Fibroblast of lung (primary cell): ENCODE data around the gene KRT4. TPM values are rescaled to one million over a fixed set of nuclear protein-coding genes. Genes with fewer than 3 reads are reported as not detected.

Experiments used
- DNase-seq, 2 donors: peaks; one replicate each; pipeline versions ENCODE4 v3.0.0 to v3.0.0-alpha.2; 2010; ENCODE audit warnings: low read depth in 2 of 2
- H2AFZ ChIP-seq: 2 replicates; pipeline ENCODE4 v1.5.1; 2012; ENCODE audit warnings: low read length, control low read depth, inconsistent platforms
- H3K27ac ChIP-seq: 2 replicates; pipeline ENCODE4 v1.5.1; 2011; ENCODE audit warnings: low read length, control low read depth; ENCODE audit not compliant: insufficient read depth
- H3K27me3 ChIP-seq: 2 replicates; pipeline ENCODE4 v1.5.1; 2011; ENCODE audit warnings: mild to moderate bottlenecking, low read length; ENCODE audit not compliant: control insufficient read depth, insufficient read depth
- H3K36me3 ChIP-seq: 2 replicates; pipeline ENCODE4 v1.5.1; 2011; ENCODE audit warnings: low read length; ENCODE audit not compliant: control insufficient read depth, insufficient read depth
- H3K4me1 ChIP-seq: 2 replicates; pipeline ENCODE4 v1.5.1; 2011; ENCODE audit warnings: low read length; ENCODE audit not compliant: control insufficient read depth, insufficient read depth; ENCODE audit errors: extremely low read depth
- H3K4me2 ChIP-seq: 2 replicates; pipeline ENCODE4 v1.5.1; 2011; ENCODE audit warnings: low read length, control low read depth; ENCODE audit not compliant: insufficient read depth; ENCODE audit errors: extremely low read depth
- H3K4me3 ChIP-seq, 4 experiments: fragments of 200-600 bp in 1 of 4; sonication (generic) in 1 of 4; replicated peaks in 1 of 4; 2 replicates each; pipeline ENCODE4 v1.5.1; 2011 to 2016; ENCODE audit warnings: low read length in 4 of 4, low read depth in 3 of 4, mild to moderate bottlenecking in 3 of 4, control low read depth in 2 of 4, inconsistent platforms in 1 of 4, mixed read lengths in 1 of 4; ENCODE audit not compliant: insufficient read depth in 1 of 4; ENCODE audit errors: control extremely low read depth in 1 of 4
- H3K79me2 ChIP-seq: 2 replicates; pipeline ENCODE4 v1.5.1; 2012; ENCODE audit warnings: mild to moderate bottlenecking, low read length, inconsistent platforms; ENCODE audit not compliant: control insufficient read depth, insufficient read depth
- H3K9ac ChIP-seq: 2 replicates; pipeline ENCODE4 v1.5.1; 2011; ENCODE audit warnings: mild to moderate bottlenecking, low read length, control low read depth; ENCODE audit not compliant: insufficient read depth
- H3K9me3 ChIP-seq: 2 replicates; pipeline ENCODE4 v1.5.1; 2012; ENCODE audit warnings: low read depth, low read length; ENCODE audit not compliant: control insufficient read depth, insufficient read depth
- H4K20me1 ChIP-seq: 2 replicates; pipeline ENCODE4 v1.5.1; 2011; ENCODE audit warnings: low read length; ENCODE audit not compliant: control insufficient read depth, insufficient read depth; ENCODE audit errors: extremely low read depth
- EZH2 ChIP-seq: IDR thresholded peaks from 2 replicates; pipeline ENCODE4 v1.5.1; 2012; ENCODE audit warnings: low read length, control low read depth, mild to moderate bottlenecking; ENCODE audit errors: missing control alignments
- polyA plus RNA-seq, 2 donors: library from polyadenylated mRNA; depleted of rRNA in 1 of 2; stranded (reverse) in 1 of 2; unstranded in 1 of 2; fragments of >200 nt; gene quantifications; 2 replicates each; pipeline ENCODE4 v1.2.1, GENCODE V29; 2011 to 2012; ENCODE audit warnings: missing spikeins in 1 of 2
- total RNA-seq: library from RNA; depleted of rRNA; stranded (reverse); fragments of >200 nt; gene quantifications from 2 replicates; pipeline ENCODE4 v1.2.1, GENCODE V29; 2014
- TF ChIP-seq, protein P1 (sequence below), 2 donors: IDR thresholded peaks in 1 of 2; conservative IDR thresholded peaks in 1 of 2; 1 replicate in 1 of 2; 2 replicates in 1 of 2; pipeline ENCODE4 v1.5.1; 2011 to 2012; ENCODE audit warnings: low read length in 2 of 2, control low read depth in 1 of 2, inconsistent platforms in 1 of 2, low read depth in 1 of 2, mild to moderate bottlenecking in 1 of 2

KRT4 gene
- total and polyA plus RNA-seq, 2 donors (not counting 1 experiment from before 2014, with no cell fraction given) = under 0.01 to 0.23 TPM

DNA sequence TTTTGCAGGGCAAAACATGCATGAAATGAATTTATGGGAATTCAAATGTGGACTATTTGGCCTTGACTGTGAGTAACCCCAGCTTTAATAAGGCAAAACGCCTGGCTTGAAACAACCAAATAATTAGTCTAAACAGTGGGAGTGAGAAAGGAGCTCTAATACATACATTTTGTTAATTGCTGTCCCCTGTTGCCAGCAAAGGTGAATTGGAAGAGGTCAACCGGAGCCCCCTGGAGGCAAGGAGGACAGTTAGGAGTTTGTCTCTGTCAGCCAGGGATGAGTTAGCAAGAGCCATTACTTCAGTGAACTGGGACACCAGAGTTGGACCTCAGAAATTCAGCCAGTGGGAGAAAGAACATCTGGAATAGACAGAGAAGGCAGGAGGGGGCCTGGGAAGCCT, 54.2 kb downstream of the KRT4 start:
- H3K4me3 ChIP-seq = no peak overlapping the region
- no peaks in the 10 kb centered on the region for H4K20me1 ChIP-seq
- no peaks in the 10 kb centered on the region for H3K27me3 ChIP-seq
- H3K4me1 ChIP-seq = no peaks in the 10 kb centered on the region
- no peaks in the 10 kb centered on the region for H3K36me3 ChIP-seq
- no peak overlapping the region for H3K9ac ChIP-seq
- no peak overlapping the region for H3K27ac ChIP-seq
- H3K9me3 ChIP-seq = no peaks in the 10 kb centered on the region
- no peaks in the 10 kb centered on the region for H3K79me2 ChIP-seq
- no peak for DNase-seq
- H3K4me2 ChIP-seq = no peak overlapping the region
- TF ChIP-seq, protein P1, sequence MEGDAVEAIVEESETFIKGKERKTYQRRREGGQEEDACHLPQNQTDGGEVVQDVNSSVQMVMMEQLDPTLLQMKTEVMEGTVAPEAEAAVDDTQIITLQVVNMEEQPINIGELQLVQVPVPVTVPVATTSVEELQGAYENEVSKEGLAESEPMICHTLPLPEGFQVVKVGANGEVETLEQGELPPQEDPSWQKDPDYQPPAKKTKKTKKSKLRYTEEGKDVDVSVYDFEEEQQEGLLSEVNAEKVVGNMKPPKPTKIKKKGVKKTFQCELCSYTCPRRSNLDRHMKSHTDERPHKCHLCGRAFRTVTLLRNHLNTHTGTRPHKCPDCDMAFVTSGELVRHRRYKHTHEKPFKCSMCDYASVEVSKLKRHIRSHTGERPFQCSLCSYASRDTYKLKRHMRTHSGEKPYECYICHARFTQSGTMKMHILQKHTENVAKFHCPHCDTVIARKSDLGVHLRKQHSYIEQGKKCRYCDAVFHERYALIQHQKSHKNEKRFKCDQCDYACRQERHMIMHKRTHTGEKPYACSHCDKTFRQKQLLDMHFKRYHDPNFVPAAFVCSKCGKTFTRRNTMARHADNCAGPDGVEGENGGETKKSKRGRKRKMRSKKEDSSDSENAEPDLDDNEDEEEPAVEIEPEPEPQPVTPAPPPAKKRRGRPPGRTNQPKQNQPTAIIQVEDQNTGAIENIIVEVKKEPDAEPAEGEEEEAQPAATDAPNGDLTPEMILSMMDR (conservative IDR thresholded peaks at IDR 0.05 in 1 of 2, IDR thresholded peaks at IDR 0.05 in 1 of 2; ENCODE audit: low read depth in 1 of 2, low read length in 2 of 2) = no peak
- TF ChIP-seq EZH2 = no peak
- H2AFZ ChIP-seq = no peak overlapping the region

DNA sequence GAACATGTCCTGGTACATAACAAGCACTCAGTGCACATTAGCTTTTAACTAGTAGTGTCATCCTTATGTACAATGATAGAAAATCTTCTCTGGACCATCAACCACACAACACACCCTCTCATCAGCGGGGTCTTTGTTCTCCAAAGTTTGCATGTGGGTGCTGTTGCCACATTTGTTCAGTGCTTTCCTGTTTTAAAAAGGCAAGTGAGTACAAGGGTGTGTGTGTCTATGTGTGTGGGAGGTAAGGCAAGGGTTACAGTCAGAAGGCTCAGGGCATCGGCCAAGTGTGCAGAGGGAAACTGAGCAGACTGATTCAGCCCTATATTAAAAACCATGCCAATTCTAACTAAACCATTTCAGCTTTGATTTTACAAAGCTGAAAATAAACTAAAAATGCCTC, 54.7 kb downstream of the KRT4 start:
- Histone ChIP-seq H3K36me3 (no peaks in the 10 kb centered on the region), H3K27me3 (no peaks in the 10 kb centered on the region), H3K9me3 (no peaks in the 10 kb centered on the region), H3K79me2 (no peaks in the 10 kb centered on the region), H2AFZ (no peak overlapping the region), H3K4me3 (no peak overlapping the region), H3K9ac (no peak overlapping the region), H3K27ac (no peak overlapping the region), H3K4me1 (no peaks in the 10 kb centered on the region), H3K4me2 (no peak overlapping the region), H4K20me1 (no peaks in the 10 kb centered on the region)
- no peak for DNase-seq
- no peak for TF ChIP-seq EZH2
- TF ChIP-seq, protein P1 (conservative IDR thresholded peaks at IDR 0.05 in 1 of 2, IDR thresholded peaks at IDR 0.05 in 1 of 2; ENCODE audit: low read depth in 1 of 2, low read length in 2 of 2) = no peak

DNA sequence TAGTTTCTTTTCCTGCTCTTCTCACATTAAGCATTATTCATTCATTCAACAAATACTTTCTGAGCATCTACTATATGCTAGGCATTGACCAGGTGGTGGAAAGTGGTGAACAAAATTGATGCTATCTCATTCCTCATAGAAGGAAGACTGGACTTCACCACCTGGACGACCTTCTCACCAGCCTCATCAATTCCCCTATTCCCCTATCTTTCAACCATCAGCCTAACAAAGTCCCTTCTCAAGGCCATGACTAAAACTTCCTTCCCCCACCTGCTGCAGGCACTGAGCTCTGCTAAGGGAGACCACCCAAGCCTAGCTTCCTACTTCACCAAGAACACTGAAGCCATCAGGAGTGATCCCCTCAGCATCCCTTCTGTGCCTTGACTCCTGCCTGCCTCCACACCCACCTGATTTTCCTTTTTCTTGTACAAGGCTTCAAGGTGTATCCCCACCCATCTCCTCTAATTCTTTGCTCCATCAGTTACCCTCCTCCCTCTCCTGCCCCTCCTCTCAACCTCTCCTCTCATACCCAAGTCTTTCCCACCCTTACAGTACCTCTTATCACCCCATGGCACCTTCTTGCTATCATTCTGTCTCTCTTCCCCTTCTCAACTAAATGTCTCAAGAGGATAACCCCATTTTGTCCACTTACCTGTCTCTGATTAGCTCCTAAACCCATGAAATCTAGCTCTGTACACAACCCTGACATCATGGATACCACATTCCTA, 56.3 kb downstream of the KRT4 start:
- no peak for TF ChIP-seq EZH2
- TF ChIP-seq, protein P1 (conservative IDR thresholded peaks at IDR 0.05 in 1 of 2, IDR thresholded peaks at IDR 0.05 in 1 of 2; ENCODE audit: low read depth in 1 of 2, low read length in 2 of 2) = no peak
- DNase-seq = no peak
- no peak overlapping the region for H2AFZ ChIP-seq
- no peak overlapping the region for H3K9ac ChIP-seq
- no peaks in the 10 kb centered on the region for H3K9me3 ChIP-seq
- H3K27me3 ChIP-seq = no peaks in the 10 kb centered on the region
- H3K4me3 ChIP-seq = no peak overlapping the region
- H4K20me1 ChIP-seq = no peaks in the 10 kb centered on the region
- H3K4me2 ChIP-seq = no peak overlapping the region
- H3K4me1 ChIP-seq = no peaks in the 10 kb centered on the region
- H3K79me2 ChIP-seq = no peaks in the 10 kb centered on the region
- H3K27ac ChIP-seq = no peak overlapping the region
- H3K36me3 ChIP-seq = no peaks in the 10 kb centered on the region

Other genes starting within 250 kb of the KRT4 start
- not detected in 2 replicates for gene KRT74, start 240.3 kb downstream of the KRT4 start, total RNA-seq
- gene KRT74, start 240.3 kb downstream of the KRT4 start, polyA plus RNA-seq = not detected in 2 replicates
- not detected in 2 replicates for gene KRT72, start 212.7 kb downstream of the KRT4 start, total RNA-seq
- gene KRT72, start 212.7 kb downstream of the KRT4 start, polyA plus RNA-seq = not detected in 2 replicates
- not detected in 2 replicates for gene KRT73, start 195.6 kb downstream of the KRT4 start, total RNA-seq
- gene KRT73, start 195.6 kb downstream of the KRT4 start, polyA plus RNA-seq = not detected in 2 replicates
- not detected in 2 replicates for gene KRT2, start 161.9 kb downstream of the KRT4 start, total RNA-seq
- gene KRT2, start 161.9 kb downstream of the KRT4 start, polyA plus RNA-seq = not detected in 2 replicates
- not detected in 2 replicates for gene KRT1, start 133.7 kb downstream of the KRT4 start, total RNA-seq
- not detected in 2 replicates for gene KRT1, start 133.7 kb downstream of the KRT4 start, polyA plus RNA-seq
- not detected in 2 replicates for gene KRT77, start 110.6 kb downstream of the KRT4 start, total RNA-seq
- not detected in 2 replicates for gene KRT77, start 110.6 kb downstream of the KRT4 start, polyA plus RNA-seq
- not detected in 2 replicates for gene KRT76, start 36.8 kb downstream of the KRT4 start, total RNA-seq
- not detected in 2 replicates for gene KRT76, start 36.8 kb downstream of the KRT4 start, polyA plus RNA-seq
- not detected in 2 replicates for gene KRT3, start 18.0 kb downstream of the KRT4 start, total RNA-seq
- gene KRT3, start 18.0 kb downstream of the KRT4 start, polyA plus RNA-seq = not detected in 2 replicates
- gene KRT79, start 20.2 kb upstream of the KRT4 start, total RNA-seq = not detected in 2 replicates
- gene KRT79, start 20.2 kb upstream of the KRT4 start, polyA plus RNA-seq = not detected in 2 replicates
- not detected in 2 replicates for gene KRT78, start 34.9 kb upstream of the KRT4 start, total RNA-seq
- not detected in 2 replicates for gene KRT78, start 34.9 kb upstream of the KRT4 start, polyA plus RNA-seq
- 0.66 and 1.5 TPM in 2 replicates for gene KRT8, start 91.0 kb upstream of the KRT4 start, total RNA-seq
- gene KRT8, start 91.0 kb upstream of the KRT4 start, polyA plus RNA-seq = 2.5 and 16.3 TPM in 2 replicates
- gene KRT18, start 135.0 kb upstream of the KRT4 start, total RNA-seq = 1.2 and 3.1 TPM in 2 replicates
- gene KRT18, start 135.0 kb upstream of the KRT4 start, polyA plus RNA-seq = 11.8 and 88.0 TPM in 2 replicates
- gene EIF4B, start 192.3 kb upstream of the KRT4 start, total RNA-seq = 1,180 and 1,819 TPM in 2 replicates
- gene EIF4B, start 192.3 kb upstream of the KRT4 start, polyA plus RNA-seq = 380 and 466 TPM in 2 replicates
- gene TNS2, start 235.9 kb upstream of the KRT4 start, total RNA-seq = 52.4 and 60.6 TPM in 2 replicates
- 35.3 and 45.5 TPM in 2 replicates for gene TNS2, start 235.9 kb upstream of the KRT4 start, polyA plus RNA-seq